Umbilical cord (tissue), 2 donors: ENCODE data around the gene TBC1D14. TPM values are rescaled to one million over a fixed set of nuclear protein-coding genes. Genes with fewer than 3 reads are reported as not detected.
"Not testable (repeated sequence)": the region's sequence is repeated elsewhere in the genome, so short reads cannot be mapped to it uniquely, and the experiment has no call there.

Source experiments
- DNase-seq: peaks from one replicate; pipeline ENCODE4 v3.0.0-alpha.2; 2015; ENCODE audit warnings: low spot score
- total RNA-seq: library from RNA; depleted of rRNA; stranded (reverse); fragments of >200 nt; gene quantifications from one replicate; pipeline ENCODE4 v1.2.3, GENCODE V29; 2014; ENCODE audit warnings: low replicate concordance; ENCODE audit not compliant: insufficient read depth

Gene TBC1D14
- total RNA-seq, 1 donor from 2014 or later: 35.6 TPM

DNA sequence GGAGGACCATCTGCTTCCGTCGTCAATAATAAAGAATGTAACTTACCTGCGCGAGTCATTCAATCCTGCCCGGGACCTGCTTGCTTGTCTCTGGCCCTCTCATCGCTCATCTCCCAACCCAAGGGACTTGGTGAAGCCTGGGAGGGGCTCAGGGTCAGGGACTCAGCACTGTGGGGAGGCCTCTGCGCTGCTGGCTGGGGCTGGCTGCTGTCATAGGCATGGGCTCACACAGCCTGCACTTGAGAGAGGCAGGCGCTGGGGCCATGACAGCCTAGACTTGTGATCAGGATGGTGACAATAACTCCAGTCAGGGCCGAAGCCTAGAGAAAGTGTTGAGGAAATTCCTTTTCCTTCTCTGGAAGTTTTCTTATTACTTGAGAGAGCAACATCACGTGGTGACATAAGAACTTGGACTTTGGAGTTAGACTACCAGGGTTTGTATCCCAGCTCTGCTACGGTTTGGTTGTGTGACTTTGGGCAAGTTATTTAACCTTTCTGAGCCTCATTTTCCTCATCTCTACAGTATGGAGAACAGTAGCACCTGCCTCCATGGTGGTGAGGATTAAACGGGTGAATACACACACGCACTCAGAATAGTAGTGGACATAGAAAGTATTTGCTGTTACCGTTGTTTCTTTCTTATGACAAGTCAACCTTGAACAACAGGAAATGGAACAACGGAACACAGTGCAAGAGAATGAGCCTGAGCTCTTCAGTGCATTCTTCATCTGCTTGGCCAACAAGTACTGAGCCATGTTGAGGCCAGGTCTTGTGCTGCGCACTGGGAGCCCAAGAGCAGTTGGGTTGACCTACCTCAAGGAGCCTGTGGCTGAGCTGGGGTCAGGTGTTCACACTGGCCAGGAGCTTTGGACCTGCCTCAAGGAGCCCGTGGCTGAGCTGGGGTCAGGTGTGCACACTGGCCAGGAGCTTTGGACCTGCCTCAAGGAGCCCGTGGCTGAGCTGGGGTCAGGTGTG lies 60.5 kb downstream of the TBC1D14 start:
- no peak for DNase-seq

DNA sequence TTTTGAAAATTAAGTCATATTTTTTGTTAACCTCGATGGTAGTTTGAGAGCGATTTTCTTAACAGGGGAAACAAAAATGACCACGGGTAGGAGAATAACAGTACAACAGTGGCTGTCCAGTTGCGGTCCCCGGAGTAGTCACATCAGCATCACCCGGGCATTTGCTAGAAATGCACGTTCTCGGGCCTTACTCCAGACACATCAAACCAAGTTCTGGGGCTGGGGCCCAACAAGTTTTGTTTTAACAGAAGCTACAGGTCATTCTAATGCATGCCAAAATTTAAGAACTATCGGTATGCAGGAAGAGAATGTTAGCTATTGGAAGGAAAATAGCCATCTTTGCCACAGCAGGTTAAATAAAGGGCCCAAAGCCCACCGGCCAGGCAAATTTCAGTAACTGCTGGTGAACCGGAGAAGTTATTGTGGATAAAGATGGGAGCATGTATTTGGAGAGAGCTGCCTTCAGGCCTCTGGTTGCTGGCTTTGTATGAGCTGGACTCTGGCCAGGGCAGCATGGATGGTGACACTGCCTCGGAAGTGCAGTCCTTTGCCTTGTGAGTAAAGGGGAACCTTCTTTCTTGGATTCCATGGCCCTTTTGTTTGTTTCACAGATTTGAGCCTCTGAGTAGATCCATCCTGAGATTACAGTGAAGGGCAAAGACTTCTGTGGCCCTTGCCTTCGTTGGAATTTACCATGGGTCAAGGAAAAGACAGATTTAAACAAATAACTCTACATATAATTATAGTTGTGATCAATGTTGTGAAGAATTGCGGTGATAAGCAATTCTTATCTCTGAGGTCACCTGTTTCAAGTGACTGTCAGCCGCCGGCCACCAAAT lies 62.1 kb downstream of the TBC1D14 start:
- no peak for DNase-seq

- DNase-seq: no peak
These were observed 62.7 kb downstream of the TBC1D14 start for GRCh38 chr4:6972375-6972650.

DNA sequence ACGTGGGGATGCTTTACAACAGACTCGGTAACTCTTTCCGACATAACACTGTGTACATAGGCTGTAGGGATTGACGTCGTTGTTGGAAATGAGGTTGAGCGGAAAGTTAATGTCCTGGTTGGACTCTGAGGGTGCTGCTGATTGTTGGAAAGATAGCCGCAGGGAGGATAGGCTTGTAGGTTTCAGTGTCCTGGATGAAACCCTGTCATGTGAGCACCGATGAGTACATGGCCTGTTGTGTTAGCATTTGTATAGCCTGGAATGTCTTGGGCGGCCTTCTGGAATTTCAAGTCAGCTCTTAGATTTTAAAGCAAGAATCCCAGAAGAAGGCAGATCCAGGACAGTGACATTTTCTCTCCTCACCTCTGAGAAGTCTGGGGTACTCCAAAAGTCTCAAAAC lies 63.3 kb downstream of the TBC1D14 start:
- DNase-seq: no peak

DNA sequence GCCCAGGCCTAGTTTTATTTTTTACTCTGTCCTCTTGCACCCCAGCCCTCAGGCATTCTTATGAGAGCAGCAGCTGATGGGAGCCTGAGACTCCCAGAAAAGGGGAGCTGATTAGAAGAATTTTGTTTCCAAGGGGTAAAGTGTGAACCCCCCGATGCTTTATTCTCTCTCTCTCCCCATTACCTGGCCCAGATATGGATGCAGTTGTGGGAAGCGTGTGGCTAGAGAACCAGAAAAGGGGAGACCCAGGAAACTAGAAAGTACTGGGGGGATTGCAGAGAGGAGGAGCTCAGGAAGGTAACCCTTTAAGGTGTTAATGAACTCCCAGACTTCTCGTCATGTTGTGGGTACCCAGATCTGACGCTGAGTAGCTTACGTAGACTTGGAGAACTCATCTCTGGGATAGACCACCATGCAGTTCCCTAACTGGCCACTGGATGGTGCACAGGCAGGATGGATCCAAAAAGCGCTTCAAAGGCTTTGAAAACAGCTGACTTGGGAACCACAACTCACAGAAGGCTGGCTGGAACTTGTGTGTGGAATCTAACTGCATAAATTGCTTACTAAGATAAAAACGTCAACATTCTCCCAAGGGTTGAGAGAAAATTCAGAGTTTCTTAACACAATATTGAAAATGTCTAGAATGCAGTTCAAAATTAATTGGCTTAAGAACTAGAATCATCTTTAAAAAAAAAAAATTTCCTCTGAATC lies 64.7 kb downstream of the TBC1D14 start:
- peak; percentile 95 for DNase-seq

GRCh38 chr4:6977846-6978245 lies 68.2 kb downstream of the TBC1D14 start:
- not testable (repeated sequence) for DNase-seq

DNA sequence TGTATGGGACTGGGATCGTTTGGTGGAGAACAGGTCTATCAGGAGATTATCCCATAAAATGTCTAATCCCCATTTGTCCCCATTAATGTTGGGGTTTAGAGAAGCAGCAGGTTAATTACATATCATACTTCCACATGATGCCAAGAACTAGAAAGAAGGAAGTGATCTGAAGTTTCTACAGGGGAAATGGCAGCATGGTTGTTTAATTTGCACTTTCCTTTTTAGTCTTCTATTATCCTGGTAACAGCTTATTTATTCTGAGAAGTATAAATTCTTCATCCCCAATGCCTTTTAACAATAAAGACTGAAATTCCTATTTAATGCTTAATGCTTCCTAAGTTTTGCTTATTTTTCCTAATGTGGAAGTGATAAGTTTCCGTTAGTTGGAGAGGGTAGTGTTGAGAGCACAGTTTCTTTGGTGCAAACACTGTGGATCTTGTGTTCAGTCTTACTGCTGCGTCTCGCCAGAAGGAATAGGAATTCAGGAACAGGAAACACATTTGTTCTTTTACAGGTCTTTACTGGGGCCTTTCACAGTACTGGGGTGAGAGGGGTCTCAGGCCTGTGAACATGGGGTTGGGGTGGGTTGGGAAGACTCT lies 74.0 kb downstream of the TBC1D14 start:
- DNase-seq: peak; percentile 23

DNA sequence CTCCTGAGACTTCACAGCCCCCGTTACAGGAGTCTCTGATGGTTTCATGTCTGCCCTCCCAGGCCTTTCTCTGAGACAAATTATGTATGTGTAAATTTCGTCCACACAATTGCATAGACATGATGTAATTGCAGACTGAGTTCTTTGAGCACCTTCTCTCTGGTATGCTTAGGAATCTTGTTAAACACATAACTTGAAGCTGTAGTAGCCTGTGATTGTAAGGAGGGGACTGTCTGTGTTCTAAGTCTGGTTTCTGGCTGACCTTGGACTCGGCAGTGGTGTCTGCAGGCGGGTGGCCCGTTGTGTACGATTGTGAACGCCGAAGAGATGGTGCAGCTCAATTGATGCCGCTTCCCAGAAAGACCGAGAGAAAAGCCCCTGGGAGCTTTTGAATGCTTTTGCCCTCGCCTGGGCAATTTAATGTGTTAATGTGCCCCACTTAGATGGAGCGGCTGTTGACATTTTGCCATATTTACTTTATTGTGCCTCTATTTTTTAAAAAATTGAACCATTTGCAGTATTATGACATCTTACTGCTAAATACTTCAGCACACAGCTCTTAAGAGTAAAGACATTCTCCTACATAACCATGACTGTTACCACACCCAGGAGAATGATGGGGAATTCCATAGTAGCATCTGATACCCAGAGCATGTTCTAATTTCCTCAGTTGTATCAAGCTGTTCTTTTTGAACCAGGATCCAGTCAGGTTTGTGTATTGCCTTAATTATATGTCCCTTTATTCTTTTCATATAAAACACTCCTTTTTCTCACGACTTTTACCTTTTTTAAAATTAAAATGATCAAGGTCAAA lies 75.2 kb downstream of the TBC1D14 start:
- no peak for DNase-seq

DNA sequence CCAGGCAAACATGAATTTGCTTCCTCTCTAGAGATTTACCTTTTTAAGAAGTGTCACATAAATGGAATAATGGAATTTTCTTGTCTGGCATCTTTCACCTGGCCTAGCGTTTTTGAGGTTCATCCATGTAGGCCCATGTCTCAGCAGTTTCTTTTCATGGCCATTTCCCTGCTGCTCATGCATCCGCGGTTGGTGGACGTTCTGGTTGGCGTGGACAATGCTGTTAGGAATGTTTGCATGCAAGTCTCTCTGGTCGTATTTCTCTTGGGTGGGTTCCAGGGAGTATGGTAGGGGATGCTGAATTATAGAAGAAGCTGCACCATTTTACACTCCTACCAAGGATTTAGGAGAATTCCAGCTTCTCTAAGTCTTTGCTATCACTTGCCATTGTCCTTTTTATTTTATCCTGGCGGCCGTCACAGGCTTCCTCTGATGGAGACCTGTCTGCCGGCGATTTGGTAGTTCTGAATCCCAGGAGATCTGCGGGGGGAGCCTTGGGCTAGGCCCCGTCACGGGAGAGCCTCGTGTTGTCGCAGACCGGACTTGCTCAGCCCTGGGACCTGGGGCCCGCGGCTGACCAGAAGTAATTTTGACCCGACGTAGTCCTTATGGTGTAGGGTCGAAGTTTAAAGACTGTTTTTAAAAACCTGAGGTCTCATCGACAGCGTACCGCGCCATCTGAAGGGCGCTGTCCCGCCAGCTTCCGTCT lies 76.6 kb downstream of the TBC1D14 start:
- DNase-seq: peak; percentile 65

DNA sequence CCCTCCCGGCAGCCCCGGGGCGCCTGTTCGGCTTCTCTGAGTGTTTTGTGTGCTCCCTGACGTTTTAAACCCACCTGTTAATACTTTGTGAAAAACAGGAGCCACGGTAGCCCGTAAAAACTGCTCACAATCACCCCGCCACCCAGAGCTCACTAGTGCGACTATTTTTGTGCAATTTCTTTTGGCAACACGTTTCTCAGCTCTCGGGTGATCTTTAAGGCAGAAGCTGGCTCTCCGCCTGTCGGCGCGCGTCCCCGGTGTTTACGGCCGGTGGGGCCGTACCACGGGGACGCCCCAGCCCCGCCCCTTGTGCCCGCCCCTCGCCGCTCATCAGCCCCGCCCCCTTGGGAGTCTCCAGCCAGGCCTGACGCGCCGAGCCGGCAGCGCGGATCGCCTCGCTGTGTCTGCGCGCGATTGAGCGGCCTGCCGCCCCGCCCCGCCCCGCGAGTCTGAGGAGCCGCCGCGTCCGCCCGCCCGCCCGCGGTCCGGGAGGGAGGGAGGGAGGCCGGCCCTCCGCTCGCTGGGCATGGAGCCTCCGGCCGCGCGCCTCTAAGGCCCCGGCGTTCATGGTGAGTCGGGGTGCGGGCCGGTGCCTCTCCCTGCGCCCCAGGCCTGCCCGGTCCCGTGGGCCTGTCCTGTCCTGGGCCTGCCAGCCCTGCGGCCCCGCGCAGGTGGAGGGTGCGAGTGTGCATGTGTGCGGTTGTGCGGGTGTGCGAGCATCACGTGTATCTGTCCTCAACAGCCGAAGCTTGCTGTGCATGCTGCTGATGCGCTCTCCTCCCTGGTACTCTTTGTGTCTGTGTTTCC lies 77.4 kb downstream of the TBC1D14 start:
- DNase-seq: peak; percentile 96

GRCh38 chr4:6987588-6987961 lies 77.9 kb downstream of the TBC1D14 start:
- DNase-seq: no peak

GRCh38 chr4:6988016-6988715 lies 78.5 kb downstream of the TBC1D14 start:
- no peak for DNase-seq

DNA sequence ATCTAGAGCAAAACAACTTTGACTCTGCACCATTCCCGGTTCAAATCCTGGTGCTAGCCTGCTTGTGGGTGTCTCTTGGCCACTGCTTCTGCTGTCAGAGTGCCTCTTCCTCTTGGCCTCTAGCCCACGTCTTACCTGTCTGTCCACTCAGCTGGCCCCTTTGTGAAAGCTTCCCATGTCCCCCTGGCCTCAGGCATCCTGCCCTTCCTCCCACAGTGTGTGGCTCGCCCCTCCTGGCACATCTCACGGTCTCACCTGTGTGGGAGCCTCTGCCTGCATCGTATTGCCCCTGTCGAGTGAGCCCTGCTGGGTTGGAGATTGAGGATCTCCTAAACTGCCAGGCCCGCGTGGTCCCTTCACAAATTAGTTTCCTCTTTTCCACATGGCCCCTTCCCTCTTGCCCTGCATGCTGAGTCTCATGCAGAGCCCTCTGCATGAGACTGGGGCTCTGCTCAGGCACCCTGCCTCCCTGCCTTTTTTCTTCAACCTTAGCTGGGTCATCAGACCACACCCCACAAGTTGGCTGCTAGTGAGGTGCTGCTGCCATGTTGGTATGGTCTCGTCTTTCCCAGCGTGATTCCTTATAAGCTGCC lies 79.8 kb downstream of the TBC1D14 start:
- DNase-seq: no peak

DNA sequence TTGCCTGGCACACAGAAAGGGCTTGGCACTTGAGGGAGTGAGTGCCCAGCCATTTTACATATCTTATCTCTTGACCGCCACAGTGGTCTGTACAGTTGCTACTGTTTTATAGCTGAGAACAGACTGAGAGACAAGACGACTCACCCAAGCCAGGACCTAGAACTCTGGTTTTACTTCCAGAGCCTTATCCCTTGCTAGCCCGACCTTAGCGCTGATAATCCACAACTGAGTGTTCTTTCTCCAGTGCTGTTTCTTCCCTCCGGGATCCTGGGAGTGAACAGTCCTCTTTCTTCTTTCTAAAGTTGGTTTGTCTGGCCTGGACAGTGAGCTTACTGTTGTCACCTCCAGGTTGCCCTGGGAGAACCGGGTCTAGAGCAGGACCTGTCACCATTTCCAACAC lies 81.0 kb downstream of the TBC1D14 start:
- DNase-seq: no peak

GRCh38 chr4:6991249-6991648 lies 81.6 kb downstream of the TBC1D14 start:
- no peak for DNase-seq

DNA sequence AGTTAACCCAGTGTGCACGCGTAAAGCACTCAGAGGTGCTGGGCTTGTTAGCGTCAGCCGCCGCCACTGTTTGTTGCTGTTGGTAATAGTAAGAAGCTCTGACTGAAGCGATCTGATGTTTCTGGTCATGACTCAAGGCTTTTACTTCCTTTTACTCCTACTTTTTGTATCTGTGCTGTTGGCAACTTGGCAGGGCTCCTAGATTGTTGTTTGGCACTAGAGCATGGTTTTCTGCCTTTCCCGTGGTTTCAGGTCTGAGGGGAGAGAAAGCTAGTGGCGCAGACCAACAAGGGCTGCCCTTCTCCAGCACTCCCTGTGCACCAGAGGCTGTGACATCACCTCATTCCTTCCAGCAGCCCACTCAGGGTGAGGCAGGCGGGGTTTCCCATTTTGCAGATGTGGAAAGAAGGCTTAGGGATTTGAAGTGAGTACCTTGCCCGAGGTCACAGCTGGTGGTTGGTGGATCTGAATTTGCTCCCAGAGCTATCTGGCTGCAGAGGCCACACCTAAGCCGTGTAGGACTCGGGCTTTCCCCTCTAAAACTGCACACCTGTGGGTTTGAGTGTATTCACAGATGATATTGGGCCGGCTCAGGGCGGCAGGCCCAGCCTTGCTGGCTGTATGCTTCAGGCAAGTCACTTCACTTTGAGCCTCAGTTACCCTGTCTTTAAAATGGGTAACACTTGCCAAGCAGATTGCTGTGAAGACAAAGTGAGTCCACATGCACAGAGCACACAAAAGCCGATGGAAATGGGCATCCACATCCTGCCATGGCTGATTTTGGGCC lies 82.3 kb downstream of the TBC1D14 start:
- DNase-seq: peak; percentile 51
